ENCODE measurements around the gene LDLRAP1.

GRCh38 chr1:25527226-25527846 lies 16.1 kb upstream of the LDLRAP1 start:
- no peak for TF ChIP-seq CTCF (IDR thresholded peaks at IDR 0.05; ENCODE audit: low read length)
- TF ChIP-seq EZH2 (IDR thresholded peaks at IDR 0.05; ENCODE audit: borderline replicate concordance, low read length), result no peak
